Glutamatergic neuron (in vitro differentiated cells): ENCODE data around the gene TRAIP. TPM values are rescaled to one million over a fixed set of nuclear protein-coding genes. Genes with fewer than 3 reads are reported as not detected.
"Not testable (repeated sequence)": the region's sequence is repeated elsewhere in the genome, so short reads cannot be mapped to it uniquely, and the experiment has no call there.

ENCODE experiments used
- DNase-seq: peaks from one replicate; pipeline ENCODE4 v3.0.0; 2022
- H3K27ac Mint-ChIP-seq: one replicate; pipeline ENCODE4 v1.8.0; 2020; ENCODE audit warnings: mild to moderate bottlenecking, mixed read lengths, inconsistent platforms; ENCODE audit not compliant: unreplicated experiment
- H3K27me3 Mint-ChIP-seq: one replicate; pipeline ENCODE4 v1.8.0; 2020; ENCODE audit warnings: mild to moderate bottlenecking, moderate library complexity, mixed read lengths, inconsistent platforms; ENCODE audit not compliant: unreplicated experiment
- H3K36me3 Mint-ChIP-seq: one replicate; pipeline ENCODE4 v1.8.0; 2020; ENCODE audit warnings: mild to moderate bottlenecking, mixed read lengths, inconsistent platforms; ENCODE audit not compliant: unreplicated experiment
- H3K4me1 Mint-ChIP-seq: one replicate; pipeline ENCODE4 v1.8.0; 2020; ENCODE audit warnings: mild to moderate bottlenecking, low read depth, mixed read lengths, inconsistent platforms; ENCODE audit not compliant: unreplicated experiment
- H3K4me3 Mint-ChIP-seq: one replicate; pipeline ENCODE4 v1.8.0; 2020; ENCODE audit warnings: mild to moderate bottlenecking, mixed read lengths, inconsistent platforms; ENCODE audit not compliant: unreplicated experiment
- H3K9me3 Mint-ChIP-seq: one replicate; pipeline ENCODE4 v1.8.0; 2020; ENCODE audit warnings: mild to moderate bottlenecking, moderate library complexity, mixed read lengths, inconsistent platforms; ENCODE audit not compliant: unreplicated experiment
- long read RNA-seq: library from polyadenylated mRNA; unstranded; transcript quantifications from one replicate; pipeline ENCODE4 v2.0.0, GENCODE V29; 2020; ENCODE audit not compliant: unreplicated experiment
- total RNA-seq: library from RNA; stranded (reverse); fragmentation: NEBNext Ultra II Directional; extraction: Animal tissue kit (Norgen Biotek cat#: 25700); gene quantifications from one replicate; pipeline ENCODE4 v1.2.1, GENCODE V29; 2021; ENCODE audit not compliant: unreplicated experiment
- TF ChIP-seq, protein P1 (sequence below): fragments of 200-600 bp; sonication (generic); IDR thresholded peaks from one replicate; pipeline ENCODE4 v1.5.0; 2021; ENCODE audit not compliant: partially characterized antibody, unreplicated experiment

The TRAIP gene, protein sequence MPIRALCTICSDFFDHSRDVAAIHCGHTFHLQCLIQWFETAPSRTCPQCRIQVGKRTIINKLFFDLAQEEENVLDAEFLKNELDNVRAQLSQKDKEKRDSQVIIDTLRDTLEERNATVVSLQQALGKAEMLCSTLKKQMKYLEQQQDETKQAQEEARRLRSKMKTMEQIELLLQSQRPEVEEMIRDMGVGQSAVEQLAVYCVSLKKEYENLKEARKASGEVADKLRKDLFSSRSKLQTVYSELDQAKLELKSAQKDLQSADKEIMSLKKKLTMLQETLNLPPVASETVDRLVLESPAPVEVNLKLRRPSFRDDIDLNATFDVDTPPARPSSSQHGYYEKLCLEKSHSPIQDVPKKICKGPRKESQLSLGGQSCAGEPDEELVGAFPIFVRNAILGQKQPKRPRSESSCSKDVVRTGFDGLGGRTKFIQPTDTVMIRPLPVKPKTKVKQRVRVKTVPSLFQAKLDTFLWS
- 11.3 TPM for total RNA-seq
- long read RNA-seq, partial matches to known transcripts, result 0 of 7 reads
- long read RNA-seq, other reads (novel, unspliced or antisense), result 4 of 7 reads

DNA sequence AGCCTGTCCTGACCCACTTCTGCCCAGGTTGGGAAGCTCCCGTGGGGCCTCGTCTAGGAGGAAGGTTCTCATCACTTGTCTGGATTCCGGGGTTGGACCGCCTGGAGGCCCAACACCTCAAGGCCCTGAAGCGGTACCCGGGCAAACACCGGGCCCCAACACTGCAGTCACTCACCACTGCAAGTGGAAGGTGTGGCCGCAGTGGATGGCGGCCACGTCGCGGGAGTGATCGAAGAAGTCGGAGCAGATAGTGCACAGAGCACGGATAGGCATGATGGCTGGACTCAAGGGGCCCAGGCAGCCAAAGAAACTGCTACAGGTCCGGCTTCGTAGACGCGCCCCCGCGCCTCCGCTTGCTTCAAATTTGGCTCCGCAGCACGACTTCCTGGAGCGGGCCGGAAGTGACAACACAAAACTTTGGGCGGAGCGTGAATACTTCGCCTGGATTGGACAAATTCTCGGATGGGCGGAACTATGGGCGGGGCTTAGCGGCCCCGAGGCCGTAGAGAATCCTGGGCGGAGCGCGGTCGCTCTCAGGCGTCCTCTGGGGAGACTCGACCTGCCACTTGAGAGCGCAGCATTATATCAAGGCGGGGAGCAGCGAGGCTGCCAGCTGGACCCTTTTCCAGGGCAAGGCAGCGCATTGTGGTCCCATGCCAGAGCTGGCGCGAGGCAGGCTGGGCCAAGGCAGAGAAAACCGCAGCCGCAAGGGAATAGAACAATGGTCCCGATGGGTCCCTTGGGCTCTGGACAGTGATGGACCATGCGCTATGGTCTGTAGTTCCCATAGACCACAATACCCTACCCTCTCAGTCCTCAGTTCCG is at the start of gene TRAIP:
TSS of gene TRAIP (minus strand) at position 384 of the 825 bp plus-strand sequence. CDS start at position 273, 111 bp downstream.
- Mint-ChIP-seq H3K27ac (peak within 1 kb of the TSS; percentile 93), H3K4me1 (peaks cover 7% of the 10 kb centered on the region), H3K36me3 (peaks cover 5% of the 10 kb centered on the region), H3K4me3 (peak within 1 kb of the TSS; percentile 90), H3K9me3 (peaks cover 3% of the 10 kb centered on the region), H3K27me3 (peaks cover 2% of the 10 kb centered on the region)
- TF ChIP-seq, protein P1, sequence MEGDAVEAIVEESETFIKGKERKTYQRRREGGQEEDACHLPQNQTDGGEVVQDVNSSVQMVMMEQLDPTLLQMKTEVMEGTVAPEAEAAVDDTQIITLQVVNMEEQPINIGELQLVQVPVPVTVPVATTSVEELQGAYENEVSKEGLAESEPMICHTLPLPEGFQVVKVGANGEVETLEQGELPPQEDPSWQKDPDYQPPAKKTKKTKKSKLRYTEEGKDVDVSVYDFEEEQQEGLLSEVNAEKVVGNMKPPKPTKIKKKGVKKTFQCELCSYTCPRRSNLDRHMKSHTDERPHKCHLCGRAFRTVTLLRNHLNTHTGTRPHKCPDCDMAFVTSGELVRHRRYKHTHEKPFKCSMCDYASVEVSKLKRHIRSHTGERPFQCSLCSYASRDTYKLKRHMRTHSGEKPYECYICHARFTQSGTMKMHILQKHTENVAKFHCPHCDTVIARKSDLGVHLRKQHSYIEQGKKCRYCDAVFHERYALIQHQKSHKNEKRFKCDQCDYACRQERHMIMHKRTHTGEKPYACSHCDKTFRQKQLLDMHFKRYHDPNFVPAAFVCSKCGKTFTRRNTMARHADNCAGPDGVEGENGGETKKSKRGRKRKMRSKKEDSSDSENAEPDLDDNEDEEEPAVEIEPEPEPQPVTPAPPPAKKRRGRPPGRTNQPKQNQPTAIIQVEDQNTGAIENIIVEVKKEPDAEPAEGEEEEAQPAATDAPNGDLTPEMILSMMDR, result no peak
- DNase-seq, result peak; percentile 97

DNA sequence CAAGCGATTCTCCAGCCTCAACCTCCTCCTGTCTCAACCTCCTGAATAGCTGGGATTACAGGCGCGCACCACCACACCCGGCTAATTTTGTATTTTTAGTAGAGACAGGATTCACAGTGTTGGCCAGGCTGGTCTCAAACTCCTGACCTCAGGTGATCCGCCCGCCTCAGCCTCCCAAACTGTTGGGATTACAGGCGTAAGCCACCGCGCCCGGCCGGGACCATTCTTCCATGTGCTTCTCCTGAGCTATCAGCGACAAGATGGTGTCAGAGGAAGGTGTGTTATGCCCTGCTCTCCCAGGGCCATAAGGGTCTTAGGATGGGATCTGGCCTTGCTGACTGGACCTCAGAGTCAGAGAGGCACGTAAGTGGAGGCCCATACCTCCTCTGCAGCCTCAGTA is 48.1 kb upstream of the TRAIP start:
- not testable (repeated sequence) for DNase-seq, H3K4me3 Mint-ChIP-seq, H3K27ac Mint-ChIP-seq

DNA sequence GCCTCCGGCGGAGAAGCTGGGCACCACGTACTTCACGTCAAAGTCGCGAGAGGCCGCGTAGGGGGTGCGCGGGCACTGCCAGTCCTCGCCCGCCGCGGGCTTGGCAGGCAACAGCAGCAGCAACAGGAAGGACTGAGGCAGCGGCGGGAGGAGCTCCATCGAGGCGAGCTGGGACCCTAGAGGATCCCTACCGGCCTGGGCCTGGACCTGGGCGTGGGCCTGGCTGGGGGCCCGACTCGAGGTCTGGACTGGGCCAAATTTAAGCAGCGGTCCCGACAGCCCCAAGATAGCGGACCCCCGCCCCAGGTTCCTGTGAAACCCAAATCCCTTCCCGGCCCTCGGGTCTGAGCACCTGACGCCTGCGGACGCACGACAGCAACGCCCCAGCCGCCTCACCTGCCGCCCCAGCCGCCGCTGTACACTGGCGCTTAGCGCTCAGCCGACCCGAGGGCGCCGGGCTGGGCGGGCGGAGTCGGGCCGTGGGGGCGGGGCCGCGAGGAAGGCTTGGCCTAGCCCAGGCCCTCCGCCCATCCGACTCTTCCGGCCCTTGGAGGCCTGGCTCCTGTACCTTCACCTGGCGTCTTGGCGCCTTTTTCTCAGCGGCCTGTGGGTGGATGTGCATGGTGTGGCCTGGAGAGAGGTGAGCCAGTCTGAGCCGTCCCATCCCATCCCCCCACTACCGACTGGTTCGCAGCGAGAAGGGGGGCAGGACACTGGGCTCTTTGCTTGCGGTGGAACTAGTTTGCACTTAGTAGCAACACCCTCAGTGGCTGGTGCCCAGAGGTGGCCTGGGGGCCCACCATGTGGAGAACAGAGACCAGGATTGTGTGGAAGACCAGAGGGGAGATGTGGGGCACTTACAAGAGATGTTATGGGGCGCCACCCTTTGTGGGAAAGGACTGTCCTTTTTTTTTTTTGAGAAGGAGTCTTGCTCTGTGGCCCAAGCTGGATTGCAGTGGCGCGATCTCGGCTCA is 47.4 kb upstream of the TRAIP start, which contains the start of gene MST1R:
TSS of gene MST1R (minus strand) at position 423 of the 974 bp plus-strand sequence. CDS start at position 159, 264 bp downstream.
- Mint-ChIP-seq H3K36me3 (no peaks in the 10 kb centered on the region), H3K27ac (peak within 1 kb of the TSS; percentile 81), H3K4me1 (peaks cover 8% of the 10 kb centered on the region), H3K27me3 (peaks cover 3% of the 10 kb centered on the region), H3K9me3 (no peaks in the 10 kb centered on the region), H3K4me3 (peak within 1 kb of the TSS; percentile 75)
- peak; percentile 83 for DNase-seq
- TF ChIP-seq, protein P1, result no peak

More for the DNA sequence above, 48.1 kb upstream of the TRAIP start:
- H3K27me3 Mint-ChIP-seq, H3K4me1 Mint-ChIP-seq, H3K9me3 Mint-ChIP-seq, H3K36me3 Mint-ChIP-seq: not testable (repeated sequence)

DNA sequence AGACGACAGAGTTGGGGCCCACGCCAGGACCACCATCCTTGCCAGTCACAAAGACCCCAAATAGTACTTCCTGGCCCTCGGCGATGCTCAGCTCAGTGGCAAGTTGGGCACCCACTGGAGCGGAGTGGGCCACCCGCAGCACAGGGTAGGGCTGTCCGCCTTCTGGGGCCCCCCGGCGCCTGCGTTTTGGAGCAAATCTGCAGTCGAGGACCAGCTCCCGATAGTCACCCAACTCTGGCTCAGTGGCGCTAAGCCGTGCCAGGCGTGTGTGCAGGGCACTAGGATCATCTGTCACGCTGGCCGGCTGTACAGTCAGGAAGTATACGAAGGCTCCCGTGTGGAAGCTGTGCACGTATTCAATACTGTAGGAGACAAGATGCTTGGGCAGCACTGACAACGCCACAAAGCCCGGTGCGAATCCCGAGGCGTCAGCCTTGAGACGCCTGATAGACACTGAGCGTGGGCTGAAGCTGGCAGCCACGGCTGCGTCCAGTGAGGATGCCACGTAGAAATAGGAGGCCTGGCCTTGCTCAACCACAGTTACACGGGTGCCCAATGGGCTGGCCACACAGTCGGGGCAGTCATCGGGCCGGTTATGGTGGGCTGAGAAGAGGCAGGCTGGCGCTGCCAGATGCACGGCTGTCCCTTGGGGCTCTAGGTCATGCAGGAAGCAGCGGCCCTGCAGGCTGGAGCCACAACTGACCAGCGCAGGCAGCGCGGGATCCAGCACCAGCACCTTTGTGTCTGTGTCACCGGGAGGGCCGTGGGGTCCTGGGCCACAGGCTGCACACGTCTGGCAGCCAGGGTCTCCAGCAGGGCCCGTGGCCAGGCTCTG is 46.4 kb upstream of the TRAIP start:
- TF ChIP-seq, protein P1, result no peak
- Mint-ChIP-seq H3K9me3 (no peaks in the 10 kb centered on the region), H3K4me3 (peak overlapping the region; percentile 75), H3K27ac (no peak overlapping the region), H3K4me1 (peaks cover 8% of the 10 kb centered on the region), H3K27me3 (peaks cover 3% of the 10 kb centered on the region), H3K36me3 (no peaks in the 10 kb centered on the region)
- DNase-seq, result peak; percentile 64
